Endothelial cell of umbilical vein (primary cell): ENCODE results near the gene SRL.

Experiments used
- EZH2 ChIP-seq: IDR thresholded peaks from 2 replicates; pipeline ENCODE4 v1.6.1; 2012; ENCODE audit warnings: borderline replicate concordance, low read depth, mild to moderate bottlenecking, moderate library complexity, low read length, inconsistent platforms; ENCODE audit not compliant: severe bottlenecking
- POLR2AphosphoS5 ChIP-seq: IDR thresholded peaks from 2 replicates; pipeline ENCODE4 v1.6.1; 2012; ENCODE audit warnings: low read depth, mild to moderate bottlenecking, control low read depth, low read length, moderate library complexity; ENCODE audit not compliant: insufficient read depth
- TF ChIP-seq, protein P1 (sequence below), 2 donors: IDR thresholded peaks; 1 replicate in 1 of 2; 2 replicates in 1 of 2; pipeline ENCODE4 v1.5.1; 2011; ENCODE audit warnings: low read length in 2 of 2, mild to moderate bottlenecking in 2 of 2, moderate library complexity in 2 of 2, control low read depth in 1 of 2, inconsistent platforms in 1 of 2, low read depth in 1 of 2; ENCODE audit not compliant: insufficient read depth in 1 of 2; ENCODE audit errors: extremely low read depth in 1 of 2

DNA sequence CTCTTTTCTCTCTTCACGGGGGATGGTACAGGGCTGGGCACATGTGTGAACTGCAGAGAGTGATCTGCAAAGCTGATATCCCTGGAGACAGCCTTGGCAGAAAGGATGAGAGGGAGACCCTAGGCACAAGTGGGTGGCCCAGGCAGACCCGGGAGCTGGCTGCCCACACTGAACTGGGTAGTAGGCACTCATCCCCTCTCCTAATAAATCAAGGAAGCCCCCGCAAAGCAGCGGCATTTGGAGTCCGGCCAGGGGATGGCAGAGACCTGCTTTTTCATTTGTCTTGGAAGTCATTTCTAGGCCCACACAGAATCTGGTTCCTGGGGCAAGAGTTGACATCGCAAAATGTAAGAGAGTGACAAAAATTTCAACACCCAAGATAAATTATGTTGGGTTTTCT, 34.0 kb upstream of the SRL start:
- TF ChIP-seq POLR2AphosphoS5 (no peak), EZH2 (no peak)
- TF ChIP-seq, protein P1, sequence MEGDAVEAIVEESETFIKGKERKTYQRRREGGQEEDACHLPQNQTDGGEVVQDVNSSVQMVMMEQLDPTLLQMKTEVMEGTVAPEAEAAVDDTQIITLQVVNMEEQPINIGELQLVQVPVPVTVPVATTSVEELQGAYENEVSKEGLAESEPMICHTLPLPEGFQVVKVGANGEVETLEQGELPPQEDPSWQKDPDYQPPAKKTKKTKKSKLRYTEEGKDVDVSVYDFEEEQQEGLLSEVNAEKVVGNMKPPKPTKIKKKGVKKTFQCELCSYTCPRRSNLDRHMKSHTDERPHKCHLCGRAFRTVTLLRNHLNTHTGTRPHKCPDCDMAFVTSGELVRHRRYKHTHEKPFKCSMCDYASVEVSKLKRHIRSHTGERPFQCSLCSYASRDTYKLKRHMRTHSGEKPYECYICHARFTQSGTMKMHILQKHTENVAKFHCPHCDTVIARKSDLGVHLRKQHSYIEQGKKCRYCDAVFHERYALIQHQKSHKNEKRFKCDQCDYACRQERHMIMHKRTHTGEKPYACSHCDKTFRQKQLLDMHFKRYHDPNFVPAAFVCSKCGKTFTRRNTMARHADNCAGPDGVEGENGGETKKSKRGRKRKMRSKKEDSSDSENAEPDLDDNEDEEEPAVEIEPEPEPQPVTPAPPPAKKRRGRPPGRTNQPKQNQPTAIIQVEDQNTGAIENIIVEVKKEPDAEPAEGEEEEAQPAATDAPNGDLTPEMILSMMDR (IDR thresholded peaks at IDR 0.05; ENCODE audit: extremely low read depth in 1 of 2, insufficient read depth in 1 of 2, low read depth in 1 of 2, low read length in 2 of 2) = no peak
